ENCODE results near the gene IL31. TPM values are rescaled to one million over a fixed set of nuclear protein-coding genes. Genes with fewer than 3 reads are reported as not detected.

The IL31 gene
- total RNA-seq, 1 experiment from 2014 or later: not detected

GRCh38 chr12:122199484-122200355 lies 25.7 kb upstream of the IL31 start:
- Histone ChIP-seq H3K27ac (ENCODE audit: low read length) (no peak overlapping the region), H3K9me3 (ENCODE audit: control insufficient read depth, insufficient read depth, low read depth, low read length) (no peaks in the 10 kb centered on the region), H3K27me3 (ENCODE audit: control insufficient read depth, insufficient read depth, low read length) (no peaks in the 10 kb centered on the region), H3K36me3 (ENCODE audit: control insufficient read depth, insufficient read depth, low read length) (no peaks in the 10 kb centered on the region), H3K4me1 (ENCODE audit: control insufficient read depth, insufficient read depth, low read length) (peaks cover 7% of the 10 kb centered on the region; the same call in 1 of the 2 replicates), H3K4me3 (ENCODE audit: low read depth in 2 of 2, low read length in 2 of 2) (no peak overlapping the region)
- ChIA-PET POLR2A (no interaction called here), CTCF (interaction anchor here (0.7 kb wide), 1 partner anchor 58 kb away, joined by 11 read pairs; no protein-coding TSS in a partner anchor)
- ATAC-seq (no peak), DNase-seq (ENCODE audit: low read depth, low spot score) (no peak)
- no TSS peak for BruUV-seq (replicated peaks)
- intact Hi-C loops (cut with micrococcal nuclease; ENCODE audit: unreplicated experiment) (no loop called here), in situ Hi-C loops (cut with HindIII; ENCODE audit: low pct_unique_long_range_greater_than_20kb, low sequenced_read_pairs) (no loop called here)
- no peak for TF ChIP-seq POLR2AphosphoS5 (IDR thresholded peaks at IDR 0.05; ENCODE audit: low read depth, low read length)
- no peak for TF ChIP-seq SIN3A (IDR thresholded peaks at IDR 0.05; ENCODE audit: borderline replicate concordance, insufficient read depth, low read depth, low read length)
- TF ChIP-seq REST (IDR thresholded peaks at IDR 0.05; ENCODE audit: insufficient read depth in 1 of 2, low read depth in 2 of 2, low read length in 1 of 2): no peak

DNA sequence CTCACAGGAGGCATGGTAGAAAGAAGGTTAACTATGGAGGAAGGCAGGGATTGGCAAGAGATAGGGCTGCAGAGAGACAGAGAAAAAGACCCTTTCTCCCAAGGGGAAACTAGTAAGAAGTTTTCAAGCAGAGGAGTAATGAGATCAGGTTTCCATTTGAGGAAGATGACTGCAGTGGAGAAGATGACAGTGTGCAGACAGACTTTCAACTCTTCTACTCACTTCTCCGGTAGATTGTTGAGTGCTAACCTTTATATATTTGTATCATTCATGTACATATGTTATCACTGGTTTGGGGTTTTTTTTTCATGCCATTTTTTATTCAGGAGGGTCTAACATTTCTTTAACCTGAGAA lies 23.6 kb upstream of the IL31 start:
- Histone ChIP-seq H3K4me1 (ENCODE audit: control insufficient read depth, insufficient read depth, low read length) (peaks cover 3% of the 10 kb centered on the region; the same call in 1 of the 2 replicates), H3K27me3 (ENCODE audit: control insufficient read depth, insufficient read depth, low read length) (no peaks in the 10 kb centered on the region), H3K4me3 (ENCODE audit: low read depth in 2 of 2, low read length in 2 of 2) (no peak overlapping the region), H3K27ac (ENCODE audit: low read length) (no peak overlapping the region), H3K36me3 (ENCODE audit: control insufficient read depth, insufficient read depth, low read length) (no peaks in the 10 kb centered on the region), H3K9me3 (ENCODE audit: control insufficient read depth, insufficient read depth, low read depth, low read length) (no peaks in the 10 kb centered on the region)
- DNase-seq (ENCODE audit: low read depth, low spot score) (no peak), ATAC-seq (no peak)
- no peak for TF ChIP-seq SIN3A (IDR thresholded peaks at IDR 0.05; ENCODE audit: borderline replicate concordance, insufficient read depth, low read depth, low read length)
- in situ Hi-C loops (cut with HindIII; ENCODE audit: low pct_unique_long_range_greater_than_20kb, low sequenced_read_pairs): no loop called here
- intact Hi-C loops (cut with micrococcal nuclease; ENCODE audit: unreplicated experiment): no loop called here
- BruUV-seq (replicated peaks): no TSS peak
- ChIA-PET POLR2A (no interaction called here), CTCF (no interaction called here)

- in situ Hi-C loops (cut with HindIII; ENCODE audit: low pct_unique_long_range_greater_than_20kb, low sequenced_read_pairs): no loop called here
- CTCF ChIA-PET: no interaction called here
- POLR2A ChIA-PET: no interaction called here
Measured at GRCh38 chr12:122195405-122195804, 21.4 kb upstream of the IL31 start.

More at GRCh38 chr12:122195405-122195804, 21.4 kb upstream of the IL31 start:
- H3K4me1 ChIP-seq (ENCODE audit: control insufficient read depth, insufficient read depth, low read length): no peaks in the 10 kb centered on the region
- no TSS peak for BruUV-seq (replicated peaks)
- no peaks in the 10 kb centered on the region for H3K27me3 ChIP-seq (ENCODE audit: control insufficient read depth, insufficient read depth, low read length)
- no peak overlapping the region for H3K4me3 ChIP-seq (ENCODE audit: low read depth in 2 of 2, low read length in 2 of 2)
- H3K36me3 ChIP-seq (ENCODE audit: control insufficient read depth, insufficient read depth, low read length): no peaks in the 10 kb centered on the region
- intact Hi-C loops (cut with micrococcal nuclease; ENCODE audit: unreplicated experiment): no loop called here
- ATAC-seq (no peak), DNase-seq (ENCODE audit: low read depth, low spot score) (no peak)
- no peak for TF ChIP-seq SIN3A (IDR thresholded peaks at IDR 0.05; ENCODE audit: borderline replicate concordance, insufficient read depth, low read depth, low read length)
- TF ChIP-seq POLR2AphosphoS5 (IDR thresholded peaks at IDR 0.05; ENCODE audit: low read depth, low read length): no peak
- TF ChIP-seq, protein P1, sequence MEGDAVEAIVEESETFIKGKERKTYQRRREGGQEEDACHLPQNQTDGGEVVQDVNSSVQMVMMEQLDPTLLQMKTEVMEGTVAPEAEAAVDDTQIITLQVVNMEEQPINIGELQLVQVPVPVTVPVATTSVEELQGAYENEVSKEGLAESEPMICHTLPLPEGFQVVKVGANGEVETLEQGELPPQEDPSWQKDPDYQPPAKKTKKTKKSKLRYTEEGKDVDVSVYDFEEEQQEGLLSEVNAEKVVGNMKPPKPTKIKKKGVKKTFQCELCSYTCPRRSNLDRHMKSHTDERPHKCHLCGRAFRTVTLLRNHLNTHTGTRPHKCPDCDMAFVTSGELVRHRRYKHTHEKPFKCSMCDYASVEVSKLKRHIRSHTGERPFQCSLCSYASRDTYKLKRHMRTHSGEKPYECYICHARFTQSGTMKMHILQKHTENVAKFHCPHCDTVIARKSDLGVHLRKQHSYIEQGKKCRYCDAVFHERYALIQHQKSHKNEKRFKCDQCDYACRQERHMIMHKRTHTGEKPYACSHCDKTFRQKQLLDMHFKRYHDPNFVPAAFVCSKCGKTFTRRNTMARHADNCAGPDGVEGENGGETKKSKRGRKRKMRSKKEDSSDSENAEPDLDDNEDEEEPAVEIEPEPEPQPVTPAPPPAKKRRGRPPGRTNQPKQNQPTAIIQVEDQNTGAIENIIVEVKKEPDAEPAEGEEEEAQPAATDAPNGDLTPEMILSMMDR (IDR thresholded peaks at IDR 0.05): no peak
- no peak for TF ChIP-seq TCF7L2 (IDR thresholded peaks at IDR 0.05; ENCODE audit: low read depth, low read length)
- no peak for TF ChIP-seq REST (IDR thresholded peaks at IDR 0.05; ENCODE audit: insufficient read depth in 1 of 2, low read depth in 2 of 2, low read length in 1 of 2)
- H3K9me3 ChIP-seq (ENCODE audit: control insufficient read depth, insufficient read depth, low read depth, low read length): no peaks in the 10 kb centered on the region
- no peak overlapping the region for H3K27ac ChIP-seq (ENCODE audit: low read length)
